ENCODE data around the gene WNT7B.

WNT7B gene

GRCh38 chr22:45896964-45897538 lies 79.9 kb downstream of the WNT7B start:
- Histone ChIP-seq H3K27me3 (peaks cover 0 to 74% of the 10 kb centered on the region in 2 donors), H3K27ac (no peak overlapping the region)

GRCh38 chr22:45896153-45896951 lies 80.6 kb downstream of the WNT7B start:
- H3K27me3 ChIP-seq, result peaks cover 0 to 80% of the 10 kb centered on the region in 2 donors
- no peaks in the 10 kb centered on the region for H3K36me3 ChIP-seq
- H3K4me1 ChIP-seq, result peaks cover 0 to 12% (median 0%) of the 10 kb centered on the region in 4 donors
- intact Hi-C loops (cut with DNase I; ENCODE audit: low total_unique reads), result no loop called here
- TF ChIP-seq CTCF (IDR thresholded peaks at IDR 0.05), result no peak
- DNase-seq, result no peak
- no peak overlapping the region for H3K4me3 ChIP-seq
- H3K9me3 ChIP-seq, result no peaks in the 10 kb centered on the region
- no peak overlapping the region for H3K27ac ChIP-seq

More at GRCh38 chr22:45896964-45897538, 79.9 kb downstream of the WNT7B start:
- TF ChIP-seq CTCF (IDR thresholded peaks at IDR 0.05), result no peak
- Histone ChIP-seq H3K9me3 (no peaks in the 10 kb centered on the region), H3K4me3 (no peak overlapping the region), H3K4me1 (peaks cover 0 to 12% (median 0%) of the 10 kb centered on the region in 4 donors), H3K36me3 (no peaks in the 10 kb centered on the region)
- intact Hi-C loops (cut with DNase I; ENCODE audit: low total_unique reads), result no loop called here
- DNase-seq, result no peak

- Histone ChIP-seq H3K4me3 (no peak overlapping the region), H3K27me3 (peaks cover 0 to 80% of the 10 kb centered on the region in 2 donors)
- intact Hi-C loops (cut with DNase I; ENCODE audit: low total_unique reads), result no loop called here
Observed at GRCh38 chr22:45895436-45896152, 81.4 kb downstream of the WNT7B start.

GRCh38 chr22:45893516-45893915 lies 83.4 kb downstream of the WNT7B start:
- no peaks in the 10 kb centered on the region for H3K36me3 ChIP-seq
- no peak overlapping the region for H3K4me3 ChIP-seq
- TF ChIP-seq CTCF (IDR thresholded peaks at IDR 0.05), result no peak
- intact Hi-C loops (cut with DNase I; ENCODE audit: low total_unique reads), result no loop called here
- peaks cover 0 to 20% (median 3%) of the 10 kb centered on the region in 4 donors for H3K4me1 ChIP-seq
- no peak overlapping the region for H3K27ac ChIP-seq
- no peaks in the 10 kb centered on the region for H3K9me3 ChIP-seq
- no peak for DNase-seq
- H3K27me3 ChIP-seq, result peaks cover 0 to 87% of the 10 kb centered on the region in 2 donors

More at GRCh38 chr22:45895436-45896152, 81.4 kb downstream of the WNT7B start:
- TF ChIP-seq CTCF (IDR thresholded peaks at IDR 0.05), result no peak
- no peak for DNase-seq
- Histone ChIP-seq H3K4me1 (peaks cover 0 to 12% (median 0%) of the 10 kb centered on the region in 4 donors), H3K27ac (no peak overlapping the region), H3K9me3 (no peaks in the 10 kb centered on the region), H3K36me3 (no peaks in the 10 kb centered on the region)

- Histone ChIP-seq H3K4me3 (no peak overlapping the region), H3K27me3 (peaks cover 0 to 87% of the 10 kb centered on the region in 2 donors)
- no peak for DNase-seq
Observed at GRCh38 chr22:45892681-45893461, 84.1 kb downstream of the WNT7B start.

More at GRCh38 chr22:45892681-45893461, 84.1 kb downstream of the WNT7B start:
- Histone ChIP-seq H3K27ac (no peak overlapping the region), H3K36me3 (no peaks in the 10 kb centered on the region), H3K4me1 (peaks cover 0 to 20% (median 3%) of the 10 kb centered on the region in 4 donors), H3K9me3 (no peaks in the 10 kb centered on the region)
- no peak for TF ChIP-seq CTCF (IDR thresholded peaks at IDR 0.05)
- intact Hi-C loops (cut with DNase I; ENCODE audit: low total_unique reads), result no loop called here

Data from tibial artery (tissue), 4 donors.